Heart left ventricle (tissue), 13 donors: Measurements from ENCODE around the gene MPP4.

Source experiments
- CTCF ChIP-seq, 12 donors: fragments of 200-600 bp; sonication (generic) in 4 of 12; IDR thresholded peaks; one replicate each; pipeline versions ENCODE4 v1.5.0 to v1.8.0; 2018 to 2022; ENCODE audit warnings: antibody characterized with exemption in 12 of 12, mild to moderate bottlenecking in 5 of 12
- POLR2A ChIP-seq, 2 donors: fragments of 450-650 bp; IDR thresholded peaks; one replicate each; pipeline ENCODE4 v1.6.1; 2017; ENCODE audit warnings: antibody characterized with exemption in 2 of 2, mild to moderate bottlenecking in 2 of 2, moderate library complexity in 2 of 2
- donor health status: ischemic (EF 13 %, LVEDD 7.1; RV severe dilation, severe dysfunction).
- donor health status: DM: no; HTN: yes; CAD: no.
- donor health status: DM: no; HTN: no; CAD: no.
- donor health status: ischemic (EF 25% LVEDD 6.9; RV normal size, moderate dysfunction).
- donor health status: ischemic (EF 25% LVEDD 5.7; RV mildly dilated, moderate dysfunction).
- donor health status: ischemic (EF 35%, LVEDD 5.7; RV mildly dilated, moderate dysfunction).
- donor health status: nonischemic (EF 11% LVEDD 7.7; RV severe dilation, severe dysfunction).
- donor health status: DM: yes; HTN: yes; CAD: no.
- donor health status: PGD.
- donor health status: ischemic (EF 29% LVEDD 5.4; RV normal size, mild dysfunction).
- donor health status: nonischemic (EF 23%, LVEDD 6.1; RV moderate dilation, normal function).

GRCh38 chr2:201600906-201601305 lies 97.5 kb downstream of the MPP4 start:
- TF ChIP-seq CTCF (IDR thresholded peaks at IDR 0.05) (no peak), POLR2A (IDR thresholded peaks at IDR 0.05) (no peak)
